CD4-positive, alpha-beta T cell (primary cell): ENCODE measurements around the gene TMEM38A. TPM values are rescaled to one million over a fixed set of nuclear protein-coding genes. Genes with fewer than 3 reads are reported as not detected.

Experiments
- ATAC-seq: fragments of 200-7000 bp; cut with Tn5 transposase; one replicate; pipeline ENCODE4 v1.10.0; 2022; ENCODE audit warnings: mild to moderate bottlenecking; ENCODE audit not compliant: poor library complexity
- CTCF ChIA-PET: fragments of 350-600 bp; sonication (Branson Sonifier 250); formaldehyde crosslinking; loops from one replicate; lab custom pipeline; 2021; ENCODE audit warnings: antibody characterized with exemption, inconsistent platforms; lab: Charles Lee
- POLR2A ChIA-PET: fragments of 350-600 bp; sonication (Branson Sonifier 250); formaldehyde crosslinking; loops from one replicate; lab custom pipeline; 2021; ENCODE audit warnings: antibody characterized with exemption, inconsistent platforms; lab: Charles Lee
- DNase-seq, 14 experiments: peaks; one replicate each; pipeline ENCODE4 v3.0.0-alpha.2; 2013 to 2020; ENCODE audit warnings: mixed read lengths in 2 of 14
- H3K27ac ChIP-seq, 2 donors: one replicate each; pipeline versions ENCODE4 v1.5.1 to v1.7.0; 2013; ENCODE audit warnings: low read length in 2 of 2, low read depth in 1 of 2, mild to moderate bottlenecking in 1 of 2
- H3K27me3 ChIP-seq, 2 experiments: 1 replicate in 1 of 2; 2 replicates in 1 of 2; pipeline versions ENCODE4 v1.6.1 to v1.7.0; 2013; ENCODE audit warnings: low read length in 2 of 2, control low read depth in 1 of 2, mild to moderate bottlenecking in 1 of 2, moderate library complexity in 1 of 2; ENCODE audit not compliant: insufficient read depth in 2 of 2, control insufficient read depth in 1 of 2
- H3K36me3 ChIP-seq: one replicate; pipeline ENCODE4 v1.6.1; 2013; ENCODE audit warnings: low read length, control low read depth; ENCODE audit not compliant: insufficient read depth
- H3K4me1 ChIP-seq: one replicate; pipeline ENCODE4 v1.6.1; 2013; ENCODE audit warnings: low read length, control low read depth; ENCODE audit not compliant: insufficient read depth
- H3K4me3 ChIP-seq: one replicate; pipeline ENCODE4 v1.5.1; 2013; ENCODE audit warnings: mild to moderate bottlenecking, low read length, moderate library complexity
- H3K9me3 ChIP-seq, 2 experiments: 1 replicate in 1 of 2; 2 replicates in 1 of 2; pipeline versions ENCODE4 v1.6.1 to v1.7.0; 2013; ENCODE audit warnings: low read length in 2 of 2, mild to moderate bottlenecking in 2 of 2, control low read depth in 1 of 2, moderate library complexity in 1 of 2; ENCODE audit not compliant: control insufficient read depth in 1 of 2, insufficient read depth in 1 of 2
- H3K27ac Mint-ChIP-seq: one replicate; pipeline ENCODE4 v1.8.0; 2020; ENCODE audit warnings: mixed read lengths
- H3K27me3 Mint-ChIP-seq: one replicate; pipeline ENCODE4 v1.8.0; 2021; ENCODE audit warnings: mixed read lengths
- H3K36me3 Mint-ChIP-seq: one replicate; pipeline ENCODE4 v1.8.0; 2021; ENCODE audit warnings: low read depth, mixed read lengths
- H3K4me1 Mint-ChIP-seq: one replicate; pipeline ENCODE4 v1.8.0; 2021; ENCODE audit warnings: low read depth, mixed read lengths
- H3K4me3 Mint-ChIP-seq: one replicate; pipeline ENCODE4 v1.8.0; 2020; ENCODE audit warnings: mild to moderate bottlenecking, mixed read lengths
- H3K9me3 Mint-ChIP-seq: one replicate; pipeline ENCODE4 v1.8.0; 2020; ENCODE audit warnings: mixed read lengths
- CTCF ChIP-seq: fragments of 200-600 bp; IDR thresholded peaks from one replicate; pipeline ENCODE4 v1.8.0; 2022; ENCODE audit warnings: antibody characterized with exemption, mild to moderate bottlenecking
- intact Hi-C, 2 experiments: fragments of 100-400 bp; cut with DNase I in 1 of 2; cut with micrococcal nuclease in 1 of 2; formaldehyde crosslinking; loops; one replicate each; pipeline versions ENCODE4 v1.15.1 to v1.9.0; 2023 to 2025; cut with DNase I, micrococcal nuclease
- total RNA-seq, 174 experiments: library from RNA in 2 of 174; stranded (reverse) in 2 of 174; gene quantifications; one replicate each; pipeline ENCODE4 v1.2.3 and lab custom pipeline; 2021 to 2026

The TMEM38A gene
- total RNA-seq, 2 experiments from 2014 or later = 0.59 TPM; not detected in 1

- Mint-ChIP-seq H3K4me1 (peaks cover 86% of the 10 kb centered on the region), H3K27ac (peak overlapping the region; percentile 7)
Measured at GRCh38 chr19:16613841-16614240, 47.1 kb upstream of the TMEM38A start.

GRCh38 chr19:16614941-16615340 is 46.0 kb upstream of the TMEM38A start:
- H3K4me3 Mint-ChIP-seq = no peak overlapping the region
- no peaks in the 10 kb centered on the region for H3K9me3 Mint-ChIP-seq
- no peak for ATAC-seq
- H3K27me3 Mint-ChIP-seq = no peaks in the 10 kb centered on the region
- intact Hi-C loops = no loop called here
- H3K36me3 Mint-ChIP-seq = peaks cover 4% of the 10 kb centered on the region
- no peak overlapping the region for H3K27ac ChIP-seq
- peak overlapping the region; percentile 35 for H3K27ac Mint-ChIP-seq
- no peaks in the 10 kb centered on the region for H3K9me3 ChIP-seq
- DNase-seq = no peak
- POLR2A ChIA-PET = no interaction called here
- CTCF ChIA-PET = interaction anchor here (3.5 kb wide), 1 partner anchor 28 kb away, joined by 15 read pairs; no protein-coding TSS in a partner anchor
- H3K4me1 Mint-ChIP-seq = peaks cover 90% of the 10 kb centered on the region
- H3K27me3 ChIP-seq = no peaks in the 10 kb centered on the region
- H3K4me1 ChIP-seq = peaks cover 74% of the 10 kb centered on the region
- H3K36me3 ChIP-seq = peaks cover 2% of the 10 kb centered on the region
- H3K4me3 ChIP-seq = no peak overlapping the region
- no peak for TF ChIP-seq CTCF

More at GRCh38 chr19:16613841-16614240, 47.1 kb upstream of the TMEM38A start:
- H3K27me3 Mint-ChIP-seq = no peaks in the 10 kb centered on the region
- ATAC-seq = no peak
- Histone ChIP-seq H3K4me3 (no peak overlapping the region), H3K36me3 (peaks cover 2% of the 10 kb centered on the region), H3K4me1 (peaks cover 65% of the 10 kb centered on the region), H3K9me3 (no peaks in the 10 kb centered on the region), H3K27me3 (no peaks in the 10 kb centered on the region), H3K27ac (no peak overlapping the region)
- ChIA-PET POLR2A (interaction anchor here (0.8 kb wide), 1 partner anchor 13 kb away, joined by 3 read pairs; no protein-coding TSS in a partner anchor), CTCF (interaction anchor here (3.5 kb wide), 1 partner anchor 27 kb away, joined by 15 read pairs; no protein-coding TSS in a partner anchor)
- no peak for TF ChIP-seq CTCF
- H3K4me3 Mint-ChIP-seq = no peak overlapping the region
- intact Hi-C loops = no loop called here
- no peaks in the 10 kb centered on the region for H3K9me3 Mint-ChIP-seq
- DNase-seq = no peak
- H3K36me3 Mint-ChIP-seq = peaks cover 4% of the 10 kb centered on the region

- H3K36me3 ChIP-seq = peaks cover 3% of the 10 kb centered on the region
- Mint-ChIP-seq H3K4me1 (peaks cover 95% of the 10 kb centered on the region), H3K36me3 (peaks cover 2% of the 10 kb centered on the region), H3K9me3 (no peaks in the 10 kb centered on the region), H3K4me3 (no peak overlapping the region), H3K27me3 (no peaks in the 10 kb centered on the region), H3K27ac (peak overlapping the region; percentile 35)
- DNase-seq (no peak), ATAC-seq (no peak)
- no peaks in the 10 kb centered on the region for H3K27me3 ChIP-seq
- no peak overlapping the region for H3K27ac ChIP-seq
- intact Hi-C loops = no loop called here
- ChIA-PET POLR2A (interaction anchor here (0.6 kb wide), 1 partner anchor 503 kb away, joined by 3 read pairs; no protein-coding TSS in a partner anchor), CTCF (no interaction called here)
- H3K4me1 ChIP-seq = peaks cover 77% of the 10 kb centered on the region
- no peak overlapping the region for H3K4me3 ChIP-seq
- no peaks in the 10 kb centered on the region for H3K9me3 ChIP-seq
- TF ChIP-seq CTCF = no peak
Measured at GRCh38 chr19:16615808-16616207, 45.1 kb upstream of the TMEM38A start.
